ENCODE data around the gene HSPA12B.

HSPA12B gene

DNA sequence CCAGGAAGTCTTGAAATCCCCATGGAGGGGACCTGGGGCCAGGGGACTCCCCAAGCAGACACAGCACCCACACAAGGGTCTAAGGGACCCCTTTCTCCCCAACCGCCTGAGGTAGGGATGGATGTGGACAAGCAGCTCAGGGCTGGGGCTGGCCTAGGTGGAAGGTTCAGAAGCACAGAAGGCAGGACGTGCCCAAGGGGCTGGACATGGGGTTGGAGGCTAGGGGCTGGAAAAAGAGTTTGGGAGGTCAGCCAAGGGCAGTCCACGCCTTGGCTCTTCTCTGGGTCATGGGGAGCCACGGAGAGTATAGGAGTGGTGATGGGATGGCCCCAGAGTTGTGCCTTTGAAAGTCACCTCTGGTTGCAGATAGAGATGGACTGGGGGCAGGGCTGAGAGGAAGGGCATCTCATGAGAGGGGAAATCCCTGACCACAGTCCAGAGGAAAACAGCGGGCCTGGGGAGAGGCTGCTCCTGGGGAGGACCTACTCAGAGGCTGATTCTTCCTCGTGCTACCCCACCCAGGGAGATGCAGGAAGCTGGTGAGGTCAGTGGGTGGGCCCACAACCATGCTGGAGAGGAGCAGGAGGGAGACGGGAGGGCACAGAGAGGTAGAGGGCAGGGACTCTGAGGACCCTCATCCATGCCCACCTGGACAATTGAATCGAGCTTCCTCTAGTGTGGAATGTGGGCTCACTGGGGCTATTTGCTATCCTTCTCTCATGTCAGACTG is 2.5 kb upstream of the HSPA12B start:
- DNase-seq (ENCODE audit: low spot score): no peak

DNA sequence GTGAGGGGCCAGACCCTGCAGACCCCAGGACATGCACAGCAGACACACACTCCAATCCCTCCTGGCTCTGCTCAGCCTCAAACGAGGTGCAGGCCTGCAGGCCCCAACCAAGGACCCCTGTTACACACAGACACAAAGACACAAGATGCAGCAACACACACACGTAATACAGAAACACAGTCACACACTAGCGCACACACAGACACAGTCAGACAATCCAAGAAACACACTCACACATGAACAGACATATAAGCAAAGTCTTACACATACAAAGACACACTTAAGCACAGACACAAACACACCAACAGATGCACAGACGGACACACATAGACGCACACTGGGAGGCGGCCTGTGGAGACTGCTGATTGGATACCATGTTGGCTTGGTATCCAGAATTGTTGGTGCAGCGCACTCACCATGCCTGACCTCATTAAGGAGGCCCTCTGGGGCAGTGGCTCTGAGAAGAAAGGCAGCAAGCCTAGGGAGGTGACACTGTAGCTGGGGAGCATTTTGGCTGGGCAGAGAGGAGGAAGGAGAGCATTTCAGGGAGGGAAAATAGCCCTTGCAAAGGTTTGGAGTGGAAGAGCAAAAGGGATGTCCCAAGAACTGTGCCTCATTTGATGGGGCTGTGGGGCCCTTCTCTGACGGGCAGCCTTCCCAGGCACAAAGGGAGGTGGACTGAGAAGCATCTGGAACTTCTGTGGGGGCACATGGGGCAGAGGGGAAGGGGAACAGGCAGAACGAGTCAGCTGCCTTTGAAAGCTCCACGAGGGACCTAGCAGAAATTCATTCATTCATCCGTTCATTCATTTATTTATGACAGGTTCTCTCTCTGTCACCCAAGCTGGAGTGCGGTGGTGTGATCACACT is 1.4 kb upstream of the HSPA12B start:
- no peak for DNase-seq (ENCODE audit: low spot score)

DNA sequence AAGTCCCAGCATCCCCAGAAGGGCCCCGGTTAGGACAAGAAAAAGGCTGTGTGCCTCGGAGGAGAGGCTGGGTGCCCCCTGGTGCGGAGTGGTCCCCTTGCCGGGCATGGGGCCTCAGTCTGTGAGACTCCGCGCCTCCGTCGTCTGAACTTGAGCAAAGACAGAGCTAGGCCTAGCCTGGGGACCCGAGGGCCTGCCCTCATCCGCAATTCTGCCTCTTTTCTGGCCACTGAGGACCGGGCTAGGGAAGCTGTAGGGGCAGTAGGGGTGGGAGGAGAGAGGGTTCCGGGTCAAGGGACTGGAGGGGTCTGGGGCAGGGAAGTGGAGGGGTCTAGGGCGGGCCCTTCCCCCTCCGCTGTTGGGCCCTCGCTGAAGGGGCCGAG is 550 bp upstream of the HSPA12B start:
- no peak for DNase-seq (ENCODE audit: low spot score)

DNA sequence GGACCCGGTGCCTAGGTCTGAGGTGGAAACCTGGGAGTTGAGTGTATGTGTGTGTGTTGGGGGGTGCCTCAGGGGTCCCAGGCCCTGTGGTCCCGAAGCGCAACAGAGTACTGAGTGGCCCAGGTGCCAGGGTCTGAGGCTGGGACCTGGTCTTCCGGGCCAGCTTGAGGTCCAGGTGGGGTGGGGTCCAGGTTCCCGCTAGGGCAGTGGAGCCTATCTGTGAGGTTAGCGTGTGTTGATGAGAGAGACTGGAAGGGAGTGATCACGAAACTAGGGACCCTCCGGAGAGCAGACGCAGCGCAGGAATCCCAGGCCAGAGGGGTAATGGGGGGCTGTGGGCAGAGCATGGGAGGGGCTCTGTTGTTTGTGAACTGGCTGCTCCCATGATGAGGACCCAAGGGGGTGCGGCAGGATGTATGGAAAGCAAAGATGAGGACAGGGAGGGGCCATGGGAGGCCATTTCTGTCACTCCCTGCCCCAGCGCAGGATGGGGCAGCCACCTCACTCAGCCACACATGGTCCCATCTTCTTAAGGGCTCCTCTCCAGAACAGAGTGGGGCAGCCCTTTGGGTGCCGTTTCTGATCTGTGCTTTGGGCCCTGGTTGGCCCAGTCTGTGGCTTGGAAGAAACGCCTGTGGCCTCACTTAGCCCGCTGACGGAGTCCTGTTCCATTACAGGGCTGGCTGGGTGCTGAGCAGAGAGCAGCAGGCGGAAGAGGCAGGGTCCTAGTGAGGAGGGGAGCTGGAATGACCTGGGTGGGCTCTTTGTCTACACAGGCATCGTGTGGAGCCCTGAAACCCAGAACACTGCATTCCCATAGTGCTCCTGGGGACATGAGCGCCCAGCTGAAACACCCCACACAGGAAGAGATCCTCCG is 872 bp downstream of the HSPA12B start:
- no peak for DNase-seq (ENCODE audit: low spot score)

DNA sequence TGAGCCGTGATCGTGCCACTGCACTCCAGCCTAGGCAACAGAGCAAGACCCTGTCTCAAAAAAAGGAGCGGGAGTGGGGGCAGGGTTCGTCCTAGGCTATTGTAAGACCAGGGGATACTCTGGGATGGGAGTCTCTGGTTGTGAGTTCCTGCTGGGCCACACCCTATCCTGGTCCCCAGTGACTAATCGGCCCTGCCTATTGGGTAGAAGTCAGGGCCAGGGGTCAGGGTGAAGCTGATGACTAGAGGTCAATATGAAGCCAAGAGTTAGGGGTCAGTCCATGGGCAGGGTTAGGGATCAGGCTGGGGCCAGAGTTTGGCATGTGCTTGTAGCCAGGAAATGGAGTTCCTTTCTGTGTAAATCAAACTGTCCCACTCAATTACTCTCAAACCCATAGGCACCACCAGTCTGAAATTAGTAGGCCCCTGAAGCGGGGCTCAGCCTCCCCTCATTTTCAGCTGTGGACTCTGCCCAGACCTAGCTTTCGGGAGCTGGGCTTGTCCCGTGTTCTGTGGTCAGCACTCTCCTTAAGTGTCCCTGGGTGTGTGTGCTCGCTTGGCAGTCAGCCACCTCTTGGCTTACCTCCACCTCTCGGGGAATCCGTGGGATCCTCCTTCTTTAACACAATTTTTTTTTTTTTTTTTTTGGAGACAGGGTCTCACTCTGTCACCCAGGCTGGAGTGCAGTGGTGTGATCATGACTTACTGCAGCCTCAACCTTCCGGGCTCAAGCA is 1.8 kb downstream of the HSPA12B start:
- DNase-seq (ENCODE audit: low spot score): no peak

DNA sequence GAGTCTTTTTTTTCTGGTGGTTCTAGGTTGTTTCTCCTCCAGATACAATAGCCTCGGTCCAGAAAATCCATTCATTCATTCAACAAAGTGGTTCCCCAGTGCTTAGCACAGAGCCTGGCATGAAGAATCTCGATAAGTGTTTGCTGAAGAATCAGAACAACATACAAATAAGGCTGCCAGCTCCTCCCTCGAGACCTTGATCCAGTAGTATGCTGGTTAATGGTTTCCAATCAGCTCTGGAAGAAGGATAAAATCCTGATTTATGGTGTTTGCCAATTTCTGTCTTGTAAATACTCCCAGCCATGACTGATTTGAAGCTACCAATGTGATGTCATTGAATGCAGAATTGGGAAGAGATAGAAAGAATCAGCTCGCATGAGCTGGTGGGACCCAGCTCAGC is 3.3 kb downstream of the HSPA12B start:
- no peak for DNase-seq (ENCODE audit: low spot score)

DNA sequence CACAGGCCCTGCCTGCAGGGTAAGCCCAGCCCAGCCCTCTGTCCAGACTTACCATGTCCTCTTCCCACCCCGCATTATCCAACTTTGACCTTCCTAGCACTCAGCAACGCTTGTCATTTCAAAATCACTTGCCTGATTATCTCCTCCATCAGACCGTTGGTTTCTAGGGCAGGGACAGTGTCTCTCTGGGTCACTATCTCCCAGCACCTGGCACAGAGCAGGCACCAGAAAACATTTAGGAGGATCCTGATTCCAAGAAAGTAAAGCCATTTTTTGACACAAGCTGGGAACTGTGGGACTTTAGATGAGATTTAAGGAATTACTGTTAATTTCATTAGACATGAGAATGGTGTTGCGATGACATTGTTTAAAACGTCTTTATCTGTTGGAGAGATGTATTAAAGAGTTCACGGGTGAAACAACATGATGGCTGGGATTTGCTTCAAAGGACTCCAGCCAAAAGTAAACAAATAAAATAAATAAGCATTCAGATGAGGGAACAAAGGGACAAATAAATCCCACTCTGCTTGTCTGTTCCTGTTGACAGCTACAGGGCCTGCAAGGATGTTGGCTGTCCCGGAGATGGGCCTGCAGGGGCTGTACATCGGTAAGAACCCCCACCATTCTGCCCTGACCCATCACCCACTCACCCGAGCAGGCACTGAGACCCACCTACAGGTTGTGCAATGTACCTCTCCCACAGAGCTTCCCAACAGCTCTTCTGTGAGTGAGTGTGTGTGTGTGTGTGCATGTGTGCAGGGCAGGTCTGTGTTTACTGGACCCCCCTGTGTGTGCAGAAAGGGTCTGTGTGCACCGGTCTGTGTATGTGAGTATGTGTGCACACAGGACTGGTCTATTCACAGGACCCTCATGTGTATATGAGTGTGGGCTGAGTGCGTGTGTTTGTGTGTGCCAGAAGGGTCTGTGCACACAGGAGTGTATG is 5.9 kb downstream of the HSPA12B start:
- no peak for DNase-seq (ENCODE audit: low spot score)

DNA sequence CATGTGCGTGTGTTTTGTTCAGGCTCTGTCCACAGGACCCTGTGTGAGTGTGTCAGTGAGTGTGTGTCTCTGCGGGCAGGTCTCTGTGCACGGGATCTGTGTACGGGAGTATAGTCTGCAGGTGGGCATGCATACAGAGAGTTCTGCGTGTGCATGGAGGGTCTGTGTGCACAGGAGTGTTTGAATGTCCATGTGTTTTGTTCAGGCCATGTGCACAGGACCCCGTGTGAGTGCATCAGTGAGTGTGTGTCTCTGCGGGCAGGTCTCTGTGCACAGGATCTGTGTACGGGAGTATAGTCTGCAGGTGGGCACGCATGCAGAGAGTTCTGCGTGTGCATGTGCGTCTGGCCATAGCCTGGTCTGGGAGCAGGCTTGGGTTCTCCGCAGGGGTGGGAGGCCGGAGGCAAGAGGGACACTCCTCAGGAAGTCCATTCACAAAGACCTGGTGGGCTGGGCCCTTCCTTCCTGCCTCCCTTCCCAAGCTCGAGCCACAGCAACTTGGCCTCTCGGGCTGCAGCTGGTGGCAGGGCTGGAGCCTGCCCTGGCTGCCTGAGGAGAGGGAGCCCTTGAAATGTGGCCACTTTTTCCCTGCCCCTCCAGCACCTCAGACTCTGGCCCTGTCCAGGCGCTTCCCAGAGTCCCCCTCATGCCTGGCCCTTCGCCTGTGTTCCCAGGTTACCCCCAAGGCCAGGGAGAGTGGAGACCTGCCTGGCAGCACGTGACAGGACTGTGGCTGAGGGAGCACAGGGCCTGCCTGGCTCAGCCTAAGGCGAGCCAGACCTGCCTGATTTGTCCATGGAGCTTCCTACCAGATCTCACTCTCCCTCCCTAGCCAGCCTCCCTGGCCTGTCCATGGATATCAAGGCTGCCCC is 6.8 kb downstream of the HSPA12B start:
- DNase-seq (ENCODE audit: low spot score): no peak

DNA sequence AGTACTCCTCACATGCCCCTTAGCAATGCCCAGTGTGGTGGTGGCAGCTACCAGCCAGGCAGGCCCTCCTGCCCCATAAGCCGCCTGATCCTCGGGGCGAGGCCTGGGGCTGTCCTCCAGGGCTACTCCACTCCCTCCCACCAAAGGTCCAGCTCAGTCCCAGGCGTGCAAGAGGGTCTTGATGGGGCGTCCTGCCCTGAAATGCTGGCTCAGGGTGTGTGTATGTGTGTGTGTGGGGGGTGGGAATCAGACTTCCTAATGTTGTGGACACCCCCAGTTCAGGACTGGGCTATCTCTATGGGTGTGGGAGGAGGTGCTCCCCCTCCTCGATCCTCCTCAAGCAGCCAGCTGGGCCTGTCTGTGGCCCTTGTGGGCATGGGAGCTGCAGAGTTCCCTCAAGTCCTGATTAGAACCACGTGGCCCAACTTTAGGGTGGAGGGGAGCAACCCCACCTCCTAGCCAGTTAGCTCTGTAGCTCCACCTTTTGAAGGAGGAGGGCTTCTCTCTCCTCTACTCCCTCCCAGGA is 7.5 kb downstream of the HSPA12B start:
- no peak for DNase-seq (ENCODE audit: low spot score)

DNA sequence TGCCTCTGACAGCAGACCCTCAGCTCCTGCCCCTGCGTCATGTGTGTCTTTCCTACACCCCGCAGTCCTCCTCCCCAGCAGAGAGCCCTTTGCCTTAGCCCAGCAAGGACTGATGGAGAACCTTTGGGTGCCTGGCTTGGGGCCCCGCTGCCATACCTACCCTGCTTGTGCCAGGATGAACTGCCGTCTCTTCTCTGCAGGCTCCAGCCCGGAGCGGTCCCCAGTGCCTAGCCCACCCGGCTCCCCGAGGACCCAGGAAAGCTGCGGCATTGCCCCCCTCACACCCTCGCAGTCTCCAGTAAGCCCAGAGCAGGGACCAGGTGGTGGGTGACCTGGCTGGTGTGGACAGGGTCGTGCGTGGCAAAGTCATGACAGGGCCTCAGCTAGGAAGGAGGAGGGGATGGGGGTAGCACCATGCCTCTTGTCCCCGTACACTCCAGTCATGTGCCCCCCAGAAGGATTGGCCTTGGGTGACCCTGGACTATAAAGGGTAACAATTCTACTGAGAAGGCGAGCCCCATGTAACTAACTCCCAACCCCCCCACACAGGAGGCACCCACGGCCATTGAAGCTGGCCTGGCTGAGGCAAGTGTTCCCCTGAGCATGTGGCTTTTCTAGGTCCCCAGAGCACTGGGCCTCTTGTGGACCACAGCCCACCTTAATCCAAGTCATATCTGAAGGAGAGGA is 8.3 kb downstream of the HSPA12B start:
- no peak for DNase-seq (ENCODE audit: low spot score)

DNA sequence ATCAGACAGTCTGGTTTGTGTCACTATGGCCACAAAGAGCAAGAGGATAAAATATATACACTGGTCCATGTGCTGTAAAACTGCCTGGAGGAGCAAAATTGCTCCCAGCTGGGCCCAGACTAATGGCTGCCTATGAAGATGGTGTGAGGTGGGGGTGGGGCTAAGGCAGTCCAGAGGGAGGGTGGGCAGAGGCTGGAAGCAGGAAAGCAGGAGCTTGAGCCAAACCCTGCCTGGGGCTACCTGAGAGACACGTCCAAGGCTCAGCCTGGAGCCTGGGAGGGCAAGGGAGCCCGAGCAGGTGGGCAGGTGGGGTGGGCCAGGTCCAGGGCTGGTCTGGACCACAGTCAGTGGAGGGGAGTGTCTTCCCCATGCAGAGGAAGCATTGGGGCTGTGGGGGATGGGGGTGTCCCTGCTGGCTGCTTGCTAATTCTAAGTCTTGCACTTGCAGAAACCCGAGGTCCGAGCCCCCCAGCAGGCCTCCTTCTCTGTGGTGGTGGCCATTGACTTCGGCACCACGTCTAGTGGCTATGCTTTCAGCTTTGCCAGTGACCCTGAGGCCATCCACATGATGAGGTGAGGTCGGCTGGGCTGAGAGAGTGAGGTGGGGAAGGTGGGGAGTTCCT is 9.5 kb downstream of the HSPA12B start:
- DNase-seq (ENCODE audit: low spot score): no peak

DNA sequence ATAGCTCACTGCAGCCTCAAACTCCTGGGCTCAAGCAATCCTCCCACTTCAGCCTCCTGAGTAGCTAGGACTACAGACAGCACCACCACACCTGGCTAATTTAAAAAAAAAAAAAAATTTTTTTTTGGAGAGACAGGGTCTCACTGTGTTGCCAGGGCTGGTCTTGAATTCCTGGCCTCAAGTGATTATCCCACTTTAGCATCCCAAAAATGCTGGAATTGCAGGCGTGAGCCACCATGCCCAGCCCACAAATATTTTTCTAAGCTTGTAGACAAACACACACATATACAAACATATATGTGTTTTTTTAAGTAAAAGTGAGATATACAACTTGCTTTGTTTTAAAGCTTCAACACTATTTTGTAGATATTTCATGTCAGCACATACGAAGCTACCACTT is 10.8 kb downstream of the HSPA12B start:
- no peak for DNase-seq (ENCODE audit: low spot score)

DNA sequence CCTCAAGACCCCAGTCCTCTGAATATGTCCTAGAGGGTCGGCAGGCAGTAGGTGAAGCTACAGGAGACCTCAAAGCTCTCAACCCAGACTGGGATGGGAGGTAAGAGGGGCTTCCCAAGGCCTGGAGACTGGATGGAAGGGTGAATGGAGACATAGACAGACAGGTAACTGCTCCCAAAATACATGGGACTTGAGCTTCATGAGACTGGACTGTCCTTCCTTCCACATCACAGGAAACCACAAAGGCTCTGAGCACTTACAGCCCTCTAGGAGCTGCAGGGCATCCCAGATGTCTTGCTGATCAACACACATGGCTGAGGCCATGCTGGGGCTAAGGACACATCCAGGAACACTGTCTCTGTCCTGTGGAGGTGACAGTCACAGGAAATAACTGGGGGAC is 11.6 kb downstream of the HSPA12B start:
- DNase-seq (ENCODE audit: low spot score): no peak

DNA sequence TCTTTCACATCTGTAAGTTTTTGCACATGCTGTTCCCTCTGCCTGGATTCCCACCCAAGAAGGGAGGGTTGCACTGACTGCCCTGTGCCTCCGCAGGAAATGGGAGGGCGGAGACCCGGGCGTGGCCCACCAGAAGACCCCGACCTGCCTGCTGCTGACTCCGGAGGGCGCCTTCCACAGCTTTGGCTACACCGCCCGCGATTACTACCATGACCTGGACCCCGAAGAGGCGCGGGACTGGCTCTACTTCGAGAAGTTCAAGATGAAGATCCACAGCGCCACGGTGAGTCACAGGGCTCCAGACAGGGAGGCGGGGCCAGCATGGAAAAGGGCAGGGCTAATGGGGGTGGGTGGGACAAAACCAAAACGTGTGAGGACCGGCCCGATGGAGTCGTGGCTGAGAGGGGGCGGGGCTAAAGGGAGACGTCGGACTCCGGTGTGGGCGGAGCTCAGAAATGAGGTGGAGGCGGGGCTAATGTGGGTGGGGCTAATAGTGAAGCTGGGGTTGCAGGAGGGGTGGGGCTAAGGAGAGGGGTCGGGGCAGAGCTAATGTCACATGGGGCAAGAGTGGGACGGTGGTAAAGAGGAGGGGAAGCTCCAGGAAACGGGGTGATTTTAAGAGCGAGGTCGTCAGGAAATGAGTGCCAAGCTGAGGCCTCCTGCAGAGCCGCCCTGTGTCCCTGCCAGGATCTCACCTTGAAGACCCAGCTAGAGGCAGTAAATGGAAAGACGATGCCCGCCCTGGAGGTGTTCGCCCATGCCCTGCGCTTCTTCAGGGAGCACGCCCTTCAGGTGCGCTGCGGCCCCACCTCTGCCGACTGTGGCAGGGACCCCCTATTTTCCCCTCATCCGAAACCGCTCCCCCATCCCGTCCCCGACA is 12.6 kb downstream of the HSPA12B start:
- peak; percentile 79 for DNase-seq (ENCODE audit: low spot score)

DNA sequence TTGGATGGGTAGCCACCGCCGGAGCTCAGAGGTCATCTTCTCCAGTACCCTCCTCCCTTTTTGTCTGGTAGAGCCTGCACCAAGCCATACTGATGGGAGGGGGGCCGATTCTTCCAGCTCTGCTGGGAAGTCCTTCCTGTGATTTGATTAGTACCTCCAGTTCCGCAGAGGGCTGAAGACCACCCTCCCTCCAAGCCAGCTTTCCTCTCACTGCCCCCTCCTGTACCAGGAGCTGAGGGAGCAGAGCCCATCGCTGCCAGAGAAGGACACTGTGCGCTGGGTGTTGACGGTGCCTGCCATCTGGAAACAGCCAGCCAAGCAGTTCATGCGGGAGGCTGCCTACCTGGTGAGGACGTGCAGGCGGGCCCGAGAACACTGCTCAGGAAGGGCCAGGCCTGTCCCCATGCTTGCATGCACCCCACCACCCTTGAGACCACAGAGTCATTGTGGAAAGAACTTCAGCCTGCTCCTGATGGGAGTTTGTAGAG is 13.2 kb downstream of the HSPA12B start:
- DNase-seq (ENCODE audit: low spot score): no peak

DNA sequence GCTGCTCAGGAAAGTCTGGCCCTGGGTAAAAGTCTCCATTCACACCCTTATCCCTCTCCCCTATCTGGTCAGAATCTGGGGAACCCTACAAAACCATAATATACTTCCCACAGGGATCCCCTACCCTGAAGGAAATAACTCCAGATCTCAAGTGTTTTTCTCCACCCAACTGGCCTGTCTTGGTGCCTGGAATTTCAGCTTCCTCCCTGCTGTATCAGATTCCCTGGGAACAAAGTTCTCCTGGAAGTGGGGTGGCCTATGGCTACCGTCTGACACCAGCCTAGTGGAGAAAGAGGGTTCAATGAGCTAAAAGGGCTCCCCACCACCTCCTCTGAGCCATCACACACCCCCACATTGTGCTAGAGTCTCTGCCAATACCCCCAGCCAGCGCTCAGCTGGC is 15.0 kb downstream of the HSPA12B start:
- DNase-seq (ENCODE audit: low spot score): no peak

DNA sequence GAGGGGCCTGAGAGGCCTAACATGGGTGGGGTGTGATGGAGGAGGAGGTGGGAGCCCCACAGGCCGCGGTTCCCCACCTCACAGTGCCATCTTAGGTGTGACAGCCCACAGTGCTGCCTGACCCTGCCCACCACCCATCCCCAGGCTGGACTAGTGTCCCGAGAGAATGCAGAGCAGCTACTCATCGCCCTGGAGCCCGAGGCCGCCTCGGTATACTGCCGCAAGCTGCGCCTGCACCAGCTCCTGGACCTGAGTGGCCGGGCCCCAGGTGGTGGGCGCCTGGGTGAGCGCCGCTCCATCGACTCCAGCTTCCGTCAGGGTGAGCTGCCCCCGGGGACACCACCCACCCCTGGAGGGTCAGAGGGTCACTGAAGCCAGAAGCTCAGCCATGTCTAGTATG is 15.6 kb downstream of the HSPA12B start:
- DNase-seq (ENCODE audit: low spot score): no peak
